Erythroblast (primary cell): ENCODE data around the gene NQO2.

Source experiments
- GATA1 ChIP-seq: IDR thresholded peaks from 2 replicates; pipeline ENCODE4 v1.6.1; 2011; ENCODE audit warnings: low read depth, mild to moderate bottlenecking, control low read depth, low read length, moderate library complexity
- POLR2A ChIP-seq: IDR thresholded peaks from 2 replicates; pipeline ENCODE4 v1.6.1; 2011; ENCODE audit warnings: mild to moderate bottlenecking, low read length

DNA sequence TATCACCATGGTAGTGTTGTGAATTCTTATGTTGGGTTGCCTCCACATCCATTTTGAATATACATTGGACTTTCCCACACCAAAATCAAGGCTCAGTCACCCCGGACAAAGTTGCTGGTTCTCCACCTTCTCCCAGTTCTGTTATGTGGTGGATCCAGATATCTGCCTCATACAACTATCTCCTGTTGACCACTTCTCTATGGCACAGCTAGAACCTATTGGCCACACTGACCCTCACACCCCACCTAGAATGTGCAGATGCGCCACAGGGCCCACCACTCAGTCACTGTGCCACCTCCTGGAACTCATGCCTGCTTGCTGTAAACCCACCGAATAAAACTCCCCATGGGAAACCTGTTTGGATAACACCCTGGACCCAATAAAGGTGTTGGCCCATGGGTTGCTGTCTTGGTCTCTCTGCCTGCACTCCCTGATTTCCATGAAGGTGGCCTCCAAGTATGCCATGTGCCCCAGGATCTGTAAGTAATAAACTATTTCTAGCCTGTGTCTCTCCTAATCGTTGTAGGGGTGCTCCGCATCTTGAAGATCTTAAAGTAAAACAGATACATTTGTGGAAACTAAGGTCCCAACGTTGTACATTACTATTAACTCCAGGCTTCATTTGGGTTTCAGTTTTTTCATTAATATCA lies 7.2 kb upstream of the NQO2 start:
- TF ChIP-seq POLR2A: no peak
- no peak for TF ChIP-seq GATA1
